Gastrocnemius medialis (tissue), 4 donors: ENCODE data around the gene SLC35F5.

Experiments
- CTCF ChIP-seq, 5 experiments: fragments of 450-650 bp in 3 of 5; fragments of 200-600 bp in 2 of 5; sonication (generic) in 2 of 5; IDR thresholded peaks in 4 of 5; conservative IDR thresholded peaks in 1 of 5; 1 replicate in 4 of 5; 2 replicates in 1 of 5; pipeline ENCODE4 v1.5.1; 2016 to 2019; ENCODE audit warnings: antibody characterized with exemption in 5 of 5, mild to moderate bottlenecking in 3 of 5, moderate library complexity in 3 of 5
- POLR2A ChIP-seq, 2 donors: fragments of 450-650 bp; IDR thresholded peaks; one replicate each; pipeline ENCODE4 v1.6.1; 2017; ENCODE audit warnings: antibody characterized with exemption in 2 of 2, mild to moderate bottlenecking in 2 of 2, moderate library complexity in 2 of 2

- TF ChIP-seq CTCF (IDR thresholded peaks at IDR 0.05 in 4 of 5, conservative IDR thresholded peaks at IDR 0.05 in 1 of 5) (no peak), POLR2A (IDR thresholded peaks at IDR 0.05) (no peak)
Observed at GRCh38 chr2:113769555-113769954, 13.1 kb upstream of the SLC35F5 start.
